ENCODE data around the gene NEUROD1.

NEUROD1 gene

GRCh38 chr2:181679544-181679979 lies 755 bp downstream of the NEUROD1 start:
- DNase-seq = no peak

- DNase-seq = no peak
These were observed 1.3 kb downstream of the NEUROD1 start for GRCh38 chr2:181678861-181679543.

- peak in 3 of 14 donors; percentile 6 to 18 (median 14) for DNase-seq
These were observed 2.3 kb downstream of the NEUROD1 start for GRCh38 chr2:181677912-181678586.

GRCh38 chr2:181675254-181675653 lies 5.1 kb downstream of the NEUROD1 start:
- DNase-seq = peak in 1 of 14 donors; percentile 78

GRCh38 chr2:181674461-181674860 lies 5.9 kb downstream of the NEUROD1 start:
- DNase-seq = no peak

GRCh38 chr2:181673173-181673572 lies 7.1 kb downstream of the NEUROD1 start:
- DNase-seq = peak in 1 of 14 donors; percentile 89

- no peak for DNase-seq
These were observed 7.9 kb downstream of the NEUROD1 start for GRCh38 chr2:181672255-181673008.

GRCh38 chr2:181670632-181671031 lies 9.7 kb downstream of the NEUROD1 start:
- DNase-seq = no peak

GRCh38 chr2:181667234-181667633 lies 13.1 kb downstream of the NEUROD1 start:
- DNase-seq = no peak

- peak in 1 of 14 donors; percentile 94 for DNase-seq
These were observed 18.0 kb downstream of the NEUROD1 start for GRCh38 chr2:181662287-181662686.

- no peak for DNase-seq
These were observed 20.1 kb downstream of the NEUROD1 start for GRCh38 chr2:181660181-181660580.

GRCh38 chr2:181658444-181658843 lies 21.9 kb downstream of the NEUROD1 start:
- peak in 1 of 14 donors; percentile 5 for DNase-seq

GRCh38 chr2:181657379-181657778 lies 22.9 kb downstream of the NEUROD1 start:
- DNase-seq = no peak

- DNase-seq = peak in 7 of 14 donors; percentile 16 to 85 (median 29)
These were observed 23.6 kb downstream of the NEUROD1 start, which contains the start of gene CERKL for GRCh38 chr2:181656450-181657291. TSS of gene CERKL (minus strand) at chr2:181657105. CDS start at chr2:181657006, 99 bp downstream.

GRCh38 chr2:181655519-181655918 lies 24.8 kb downstream of the NEUROD1 start:
- peak in 1 of 14 donors; percentile 79 for DNase-seq

GRCh38 chr2:181649436-181649979 lies 30.8 kb downstream of the NEUROD1 start:
- DNase-seq = no peak

GRCh38 chr2:181648478-181649155 lies 31.7 kb downstream of the NEUROD1 start:
- DNase-seq = no peak

- DNase-seq = no peak
These were observed 33.8 kb downstream of the NEUROD1 start for GRCh38 chr2:181646415-181646987.

GRCh38 chr2:181643151-181643550 lies 37.2 kb downstream of the NEUROD1 start:
- no peak for DNase-seq

GRCh38 chr2:181642086-181642485 lies 38.2 kb downstream of the NEUROD1 start:
- DNase-seq = no peak

GRCh38 chr2:181639686-181640085 lies 40.6 kb downstream of the NEUROD1 start:
- no peak for DNase-seq

Data from C1 segment of cervical spinal cord (tissue), 14 donors.